ENCODE measurements around the gene CORO2B. TPM values are rescaled to one million over a fixed set of nuclear protein-coding genes. Genes with fewer than 3 reads are reported as not detected.

Gene CORO2B, protein sequence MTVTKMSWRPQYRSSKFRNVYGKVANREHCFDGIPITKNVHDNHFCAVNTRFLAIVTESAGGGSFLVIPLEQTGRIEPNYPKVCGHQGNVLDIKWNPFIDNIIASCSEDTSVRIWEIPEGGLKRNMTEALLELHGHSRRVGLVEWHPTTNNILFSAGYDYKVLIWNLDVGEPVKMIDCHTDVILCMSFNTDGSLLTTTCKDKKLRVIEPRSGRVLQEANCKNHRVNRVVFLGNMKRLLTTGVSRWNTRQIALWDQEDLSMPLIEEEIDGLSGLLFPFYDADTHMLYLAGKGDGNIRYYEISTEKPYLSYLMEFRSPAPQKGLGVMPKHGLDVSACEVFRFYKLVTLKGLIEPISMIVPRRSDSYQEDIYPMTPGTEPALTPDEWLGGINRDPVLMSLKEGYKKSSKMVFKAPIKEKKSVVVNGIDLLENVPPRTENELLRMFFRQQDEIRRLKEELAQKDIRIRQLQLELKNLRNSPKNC
- 19.6 TPM for total RNA-seq

DNA sequence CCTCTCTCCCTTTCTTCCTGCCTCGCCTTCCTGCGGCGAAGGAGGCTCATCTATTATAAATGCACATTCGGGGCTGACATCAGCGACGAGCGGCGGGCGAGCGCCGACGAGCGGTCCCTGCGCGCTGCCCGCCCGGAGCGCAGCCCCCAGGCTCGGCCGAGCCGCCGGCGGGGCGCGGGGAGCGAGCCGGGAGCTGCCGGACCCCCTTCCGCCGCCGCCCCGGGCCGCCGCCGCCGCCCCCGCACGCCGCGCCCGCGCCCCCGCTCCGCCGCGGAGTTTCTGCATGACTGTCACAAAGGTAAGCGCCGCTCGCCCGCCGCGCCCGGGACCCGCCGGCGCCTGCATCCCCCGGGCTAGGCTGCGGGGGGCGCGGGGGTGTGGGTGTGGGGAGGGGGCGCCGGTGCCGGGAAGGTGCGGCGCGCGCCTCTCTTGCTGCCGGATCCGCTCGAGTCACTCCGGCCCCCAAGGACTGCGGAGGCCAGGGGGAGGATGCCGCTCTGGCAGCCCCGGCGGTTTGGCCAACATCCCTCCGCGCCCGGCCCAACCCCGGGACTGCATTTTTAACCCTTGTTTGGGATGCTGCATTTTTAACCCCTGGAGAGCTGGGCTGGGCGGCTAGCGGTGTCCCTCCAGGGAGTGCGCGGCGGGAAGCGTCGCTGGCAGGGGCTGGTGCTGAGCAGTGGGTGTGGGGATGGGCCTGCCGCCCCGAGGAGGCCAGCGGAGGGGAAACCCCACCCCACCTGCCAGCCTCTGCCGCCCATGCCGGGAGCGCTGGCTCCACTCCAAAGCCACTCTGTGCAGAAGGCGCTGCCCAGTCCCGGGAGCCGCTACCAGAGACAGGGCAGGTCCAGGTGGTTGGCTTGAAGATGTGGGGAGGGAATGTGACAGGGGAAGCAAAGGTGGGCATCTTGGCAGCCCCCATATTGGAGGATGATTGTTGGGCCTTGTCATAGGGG lies at the start of gene CORO2B:
Gene CORO2B, plus strand, starts transcription at position 14 of the 956 bp plus-strand sequence. Its CDS starts 270 bp downstream, at position 284.

Other genes starting within 250 kb of the CORO2B start
- 0.92 TPM for gene ITGA11, start 146.8 kb upstream of the CORO2B start, total RNA-seq
- gene ANP32A, start 241.9 kb downstream of the CORO2B start, total RNA-seq = 85.1 TPM